Measurements from ENCODE around the gene PLCL1. TPM values are rescaled to one million over a fixed set of nuclear protein-coding genes. Genes with fewer than 3 reads are reported as not detected.

PLCL1 gene
- total RNA-seq, 2 donors from 2014 or later = 6.7 to 6.8 TPM

DNA sequence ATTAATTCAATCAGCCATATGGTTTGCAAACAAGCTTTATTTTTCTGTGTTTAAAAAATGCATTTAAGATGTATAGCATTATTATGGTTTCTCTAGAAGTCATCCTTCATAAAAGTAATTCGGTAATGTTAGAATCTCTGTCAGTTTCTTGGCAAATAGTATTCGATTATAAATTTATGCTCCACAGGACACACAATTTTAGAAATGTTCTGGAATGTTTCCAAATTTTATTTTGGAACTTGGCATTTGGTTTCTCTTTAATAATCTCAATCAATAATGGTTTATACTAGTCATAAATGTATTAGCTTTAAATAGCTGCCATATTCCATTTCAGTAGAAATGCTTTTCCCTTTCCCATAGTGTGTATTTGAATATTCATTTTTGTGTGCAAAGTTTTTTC lies 156.4 kb downstream of the PLCL1 start:
- no peak for DNase-seq (ENCODE audit: low spot score)
- Histone ChIP-seq H3K9me3 (no peaks in the 10 kb centered on the region), H3K27ac (no peak overlapping the region), H3K36me3 (no peaks in the 10 kb centered on the region), H3K4me3 (no peak overlapping the region), H3K4me1 (replicated peaks) (no peaks in the 10 kb centered on the region), H3K27me3 (replicated peaks; ENCODE audit: insufficient read depth) (no peaks in the 10 kb centered on the region)
- intact Hi-C loops (cut with DNase I) = no loop called here
- TF ChIP-seq POLR2A (IDR thresholded peaks at IDR 0.05) = no peak
- TF ChIP-seq POLR2AphosphoS5 (IDR thresholded peaks at IDR 0.05) = no peak
- TF ChIP-seq, protein P1, sequence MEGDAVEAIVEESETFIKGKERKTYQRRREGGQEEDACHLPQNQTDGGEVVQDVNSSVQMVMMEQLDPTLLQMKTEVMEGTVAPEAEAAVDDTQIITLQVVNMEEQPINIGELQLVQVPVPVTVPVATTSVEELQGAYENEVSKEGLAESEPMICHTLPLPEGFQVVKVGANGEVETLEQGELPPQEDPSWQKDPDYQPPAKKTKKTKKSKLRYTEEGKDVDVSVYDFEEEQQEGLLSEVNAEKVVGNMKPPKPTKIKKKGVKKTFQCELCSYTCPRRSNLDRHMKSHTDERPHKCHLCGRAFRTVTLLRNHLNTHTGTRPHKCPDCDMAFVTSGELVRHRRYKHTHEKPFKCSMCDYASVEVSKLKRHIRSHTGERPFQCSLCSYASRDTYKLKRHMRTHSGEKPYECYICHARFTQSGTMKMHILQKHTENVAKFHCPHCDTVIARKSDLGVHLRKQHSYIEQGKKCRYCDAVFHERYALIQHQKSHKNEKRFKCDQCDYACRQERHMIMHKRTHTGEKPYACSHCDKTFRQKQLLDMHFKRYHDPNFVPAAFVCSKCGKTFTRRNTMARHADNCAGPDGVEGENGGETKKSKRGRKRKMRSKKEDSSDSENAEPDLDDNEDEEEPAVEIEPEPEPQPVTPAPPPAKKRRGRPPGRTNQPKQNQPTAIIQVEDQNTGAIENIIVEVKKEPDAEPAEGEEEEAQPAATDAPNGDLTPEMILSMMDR (IDR thresholded peaks at IDR 0.05) = no peak
- WGBS = 71% methylated on average over 2 of the region's 2 CpGs

DNA sequence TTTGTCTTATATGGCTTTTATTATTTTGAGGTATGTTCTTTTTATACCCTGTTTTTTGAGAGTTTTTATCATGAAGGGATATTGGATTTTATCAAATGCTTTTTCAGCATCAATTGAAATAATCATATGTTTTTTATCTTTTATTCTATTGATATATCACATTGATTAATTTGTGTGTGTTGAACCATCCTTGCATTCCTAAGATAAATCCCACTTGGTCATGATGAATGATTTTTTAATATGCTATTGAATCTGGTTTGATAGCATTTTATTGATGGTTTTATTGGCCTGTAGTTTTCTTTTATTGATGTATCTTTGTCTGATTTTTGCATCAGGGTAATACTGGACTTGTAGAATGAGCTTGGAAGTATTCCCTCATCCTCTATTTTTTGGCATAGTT lies 160.3 kb downstream of the PLCL1 start:
- Histone ChIP-seq H3K4me3 (no peak overlapping the region), H3K36me3 (no peaks in the 10 kb centered on the region), H3K4me1 (replicated peaks) (no peaks in the 10 kb centered on the region), H3K9me3 (no peaks in the 10 kb centered on the region), H3K27me3 (replicated peaks; ENCODE audit: insufficient read depth) (no peaks in the 10 kb centered on the region), H3K27ac (no peak overlapping the region)
- intact Hi-C loops (cut with DNase I) = no loop called here
- DNase-seq (ENCODE audit: low spot score) = no peak
- TF ChIP-seq POLR2A (IDR thresholded peaks at IDR 0.05) (no peak), POLR2AphosphoS5 (IDR thresholded peaks at IDR 0.05) (no peak)
- TF ChIP-seq, protein P1 (IDR thresholded peaks at IDR 0.05) = no peak

DNA sequence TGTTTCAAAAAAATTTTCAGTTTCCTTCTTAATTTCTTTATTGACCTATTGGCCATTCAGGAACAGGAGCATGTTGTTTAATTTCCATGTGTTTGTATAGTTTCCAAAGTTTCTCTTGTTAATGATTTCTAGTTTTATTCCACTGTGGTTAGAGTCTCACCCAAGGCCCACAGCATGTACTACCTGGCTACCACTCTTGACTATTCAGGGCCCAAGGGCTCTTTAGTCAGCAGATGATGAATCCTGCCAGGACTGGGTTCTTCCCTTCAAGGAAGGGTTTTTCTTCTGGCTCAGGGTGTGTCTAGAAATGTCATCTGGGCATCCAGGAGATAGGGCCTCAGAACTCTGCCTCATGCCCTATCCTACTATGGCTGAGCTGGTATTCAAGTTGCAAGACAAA lies 161.4 kb downstream of the PLCL1 start:
- TF ChIP-seq, protein P1 (IDR thresholded peaks at IDR 0.05) = no peak
- TF ChIP-seq POLR2A (IDR thresholded peaks at IDR 0.05) (no peak), POLR2AphosphoS5 (IDR thresholded peaks at IDR 0.05) (no peak)
- Histone ChIP-seq H3K4me1 (replicated peaks) (no peaks in the 10 kb centered on the region), H3K4me3 (no peak overlapping the region), H3K36me3 (no peaks in the 10 kb centered on the region), H3K27me3 (replicated peaks; ENCODE audit: insufficient read depth) (no peaks in the 10 kb centered on the region), H3K27ac (no peak overlapping the region), H3K9me3 (no peaks in the 10 kb centered on the region)
- DNase-seq (ENCODE audit: low spot score) = no peak
- intact Hi-C loops (cut with DNase I) = no loop called here

DNA sequence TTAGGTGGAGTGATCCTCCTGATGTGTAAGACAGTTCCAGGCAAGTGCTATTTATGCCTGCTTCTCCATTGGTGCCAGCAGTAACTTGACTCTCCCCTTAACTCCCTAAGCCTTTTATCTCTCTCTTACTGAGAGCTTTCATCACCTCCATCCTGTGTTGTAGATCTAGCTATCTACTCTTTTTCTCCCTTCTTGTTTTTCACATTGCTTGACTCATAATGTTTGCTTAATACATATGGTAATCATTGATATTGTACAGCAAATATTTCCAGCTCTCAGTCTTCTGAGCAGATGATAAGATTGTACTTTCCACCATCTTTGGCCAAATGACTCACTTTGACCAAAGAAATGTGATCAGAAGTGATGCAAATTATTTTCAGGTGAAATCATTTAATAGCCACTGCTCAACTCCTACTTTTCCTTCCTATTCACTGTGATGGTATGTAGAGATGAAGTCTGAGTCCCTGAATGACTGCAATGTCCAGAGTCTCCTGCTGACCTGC lies 165.0 kb downstream of the PLCL1 start:
- Histone ChIP-seq H3K36me3 (no peaks in the 10 kb centered on the region), H3K4me1 (replicated peaks) (no peaks in the 10 kb centered on the region), H3K27me3 (replicated peaks; ENCODE audit: insufficient read depth) (no peaks in the 10 kb centered on the region), H3K9me3 (no peaks in the 10 kb centered on the region), H3K4me3 (no peak overlapping the region), H3K27ac (no peak overlapping the region)
- intact Hi-C loops (cut with DNase I) = no loop called here
- DNase-seq (ENCODE audit: low spot score) = no peak
- TF ChIP-seq POLR2A (IDR thresholded peaks at IDR 0.05) = no peak
- TF ChIP-seq POLR2AphosphoS5 (IDR thresholded peaks at IDR 0.05) = no peak
- TF ChIP-seq, protein P1 (IDR thresholded peaks at IDR 0.05) = no peak

DNA sequence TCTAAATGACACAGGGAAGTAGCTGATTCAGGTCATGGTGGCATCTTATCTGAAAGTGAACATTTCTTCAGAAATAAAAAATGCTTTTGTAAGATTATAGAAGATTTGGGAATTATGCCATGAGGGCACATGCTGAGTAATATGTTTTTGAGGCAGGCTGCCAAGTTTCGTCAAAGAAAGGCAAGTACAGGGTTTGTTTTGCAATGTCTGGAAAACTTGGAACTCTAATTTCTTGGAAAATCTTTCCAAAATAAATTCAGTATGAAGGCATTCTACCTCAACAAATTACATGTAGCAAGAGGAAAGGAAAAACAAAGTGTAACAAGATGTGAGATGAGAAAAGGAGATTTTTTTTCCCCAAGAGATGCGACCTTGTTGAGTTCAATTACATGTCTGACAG lies 167.7 kb downstream of the PLCL1 start:
- DNase-seq (ENCODE audit: low spot score) = no peak
- no peaks in the 10 kb centered on the region for H3K4me1 ChIP-seq (replicated peaks)
- no peak overlapping the region for H3K4me3 ChIP-seq
- no peaks in the 10 kb centered on the region for H3K27me3 ChIP-seq (replicated peaks; ENCODE audit: insufficient read depth)
- TF ChIP-seq POLR2AphosphoS5 (IDR thresholded peaks at IDR 0.05) = no peak
- no peak for TF ChIP-seq POLR2A (IDR thresholded peaks at IDR 0.05)
- TF ChIP-seq, protein P1 (IDR thresholded peaks at IDR 0.05) = no peak
- H3K27ac ChIP-seq = no peak overlapping the region
- H3K9me3 ChIP-seq = no peaks in the 10 kb centered on the region
- 29% methylated on average over 2 of the region's 2 CpGs for WGBS
- no peaks in the 10 kb centered on the region for H3K36me3 ChIP-seq
- intact Hi-C loops (cut with DNase I) = loop anchor here (10.0 kb wide), 1 partner anchor 167 kb away; the partner anchor contains the start of gene PLCL1

Measured in prostate gland (tissue), 2 donors.